ENCODE data around the gene SPATA31C1. TPM values are rescaled to one million over a fixed set of nuclear protein-coding genes. Genes with fewer than 3 reads are reported as not detected.

The SPATA31C1 gene
- total RNA-seq, 6 experiments from 2014 or later = not detected

GRCh38 chr9:87887661-87888480 lies 29.9 kb upstream of the SPATA31C1 start:
- intact Hi-C loops (cut with DNase I) = no loop called here
- TF ChIP-seq, protein P1, sequence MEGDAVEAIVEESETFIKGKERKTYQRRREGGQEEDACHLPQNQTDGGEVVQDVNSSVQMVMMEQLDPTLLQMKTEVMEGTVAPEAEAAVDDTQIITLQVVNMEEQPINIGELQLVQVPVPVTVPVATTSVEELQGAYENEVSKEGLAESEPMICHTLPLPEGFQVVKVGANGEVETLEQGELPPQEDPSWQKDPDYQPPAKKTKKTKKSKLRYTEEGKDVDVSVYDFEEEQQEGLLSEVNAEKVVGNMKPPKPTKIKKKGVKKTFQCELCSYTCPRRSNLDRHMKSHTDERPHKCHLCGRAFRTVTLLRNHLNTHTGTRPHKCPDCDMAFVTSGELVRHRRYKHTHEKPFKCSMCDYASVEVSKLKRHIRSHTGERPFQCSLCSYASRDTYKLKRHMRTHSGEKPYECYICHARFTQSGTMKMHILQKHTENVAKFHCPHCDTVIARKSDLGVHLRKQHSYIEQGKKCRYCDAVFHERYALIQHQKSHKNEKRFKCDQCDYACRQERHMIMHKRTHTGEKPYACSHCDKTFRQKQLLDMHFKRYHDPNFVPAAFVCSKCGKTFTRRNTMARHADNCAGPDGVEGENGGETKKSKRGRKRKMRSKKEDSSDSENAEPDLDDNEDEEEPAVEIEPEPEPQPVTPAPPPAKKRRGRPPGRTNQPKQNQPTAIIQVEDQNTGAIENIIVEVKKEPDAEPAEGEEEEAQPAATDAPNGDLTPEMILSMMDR (IDR thresholded peaks at IDR 0.05) = no peak
- no peak for TF ChIP-seq POLR2A (IDR thresholded peaks at IDR 0.05)
- WGBS (ENCODE audit: insufficient coverage, low coverage, low lambda C conversion rate, missing lambda C conversion rate) = 80% methylated on average over 2 of the region's 13 CpGs
- no peak for ATAC-seq
- Histone ChIP-seq H3K27ac (no peak overlapping the region), H3K4me1 (no peaks in the 10 kb centered on the region), H3K36me3 (no peaks in the 10 kb centered on the region), H3K27me3 (no peaks in the 10 kb centered on the region), H3K9me3 (no peaks in the 10 kb centered on the region), H3K4me3 (no peak overlapping the region)
- DNase-seq = no peak

- no peaks in the 10 kb centered on the region for H3K27me3 ChIP-seq
- H3K27ac ChIP-seq = no peak overlapping the region
- no peak for DNase-seq
- TF ChIP-seq, protein P1 (IDR thresholded peaks at IDR 0.05) = no peak
- no peak for TF ChIP-seq POLR2A (IDR thresholded peaks at IDR 0.05)
- no peaks in the 10 kb centered on the region for H3K36me3 ChIP-seq
- no peaks in the 10 kb centered on the region for H3K9me3 ChIP-seq
- H3K4me1 ChIP-seq = no peaks in the 10 kb centered on the region
- 67% methylated on average over 3 of the region's 6 CpGs for WGBS (ENCODE audit: insufficient coverage, low coverage, low lambda C conversion rate, missing lambda C conversion rate)
- no peak for ATAC-seq
- intact Hi-C loops (cut with DNase I) = no loop called here
- H3K4me3 ChIP-seq = no peak overlapping the region
Observed at GRCh38 chr9:87888501-87888900, 29.3 kb upstream of the SPATA31C1 start.

GRCh38 chr9:87889065-87889881 lies 28.5 kb upstream of the SPATA31C1 start:
- Histone ChIP-seq H3K9me3 (no peaks in the 10 kb centered on the region), H3K4me3 (no peak overlapping the region), H3K4me1 (no peaks in the 10 kb centered on the region), H3K27ac (no peak overlapping the region), H3K36me3 (no peaks in the 10 kb centered on the region), H3K27me3 (no peaks in the 10 kb centered on the region)
- no peak for TF ChIP-seq POLR2A (IDR thresholded peaks at IDR 0.05)
- TF ChIP-seq, protein P1 (IDR thresholded peaks at IDR 0.05) = no peak
- intact Hi-C loops (cut with DNase I) = no loop called here
- 89% methylated on average over 5 of the region's 12 CpGs for WGBS (ENCODE audit: insufficient coverage, low coverage, low lambda C conversion rate, missing lambda C conversion rate)
- ATAC-seq (no peak), DNase-seq (no peak)

- ATAC-seq = no peak
Observed at GRCh38 chr9:87889882-87890252, 27.9 kb upstream of the SPATA31C1 start.

More at GRCh38 chr9:87889882-87890252, 27.9 kb upstream of the SPATA31C1 start:
- no peaks in the 10 kb centered on the region for H3K9me3 ChIP-seq
- intact Hi-C loops (cut with DNase I) = no loop called here
- H3K4me1 ChIP-seq = no peaks in the 10 kb centered on the region
- no peak overlapping the region for H3K27ac ChIP-seq
- TF ChIP-seq, protein P1 (IDR thresholded peaks at IDR 0.05) = no peak
- no peak for TF ChIP-seq POLR2A (IDR thresholded peaks at IDR 0.05)
- DNase-seq = no peak
- no peaks in the 10 kb centered on the region for H3K36me3 ChIP-seq
- WGBS (ENCODE audit: insufficient coverage, low coverage, low lambda C conversion rate, missing lambda C conversion rate) = no CpG with 5 or more reads among the region's 4 CpGs
- no peak overlapping the region for H3K4me3 ChIP-seq
- H3K27me3 ChIP-seq = no peaks in the 10 kb centered on the region
